Measurements from ENCODE around the gene AKR1D1. TPM values are rescaled to one million over a fixed set of nuclear protein-coding genes. Genes with fewer than 3 reads are reported as not detected.

Gene AKR1D1
- total RNA-seq, 1 donor from 2014 or later = 0.08 TPM

DNA sequence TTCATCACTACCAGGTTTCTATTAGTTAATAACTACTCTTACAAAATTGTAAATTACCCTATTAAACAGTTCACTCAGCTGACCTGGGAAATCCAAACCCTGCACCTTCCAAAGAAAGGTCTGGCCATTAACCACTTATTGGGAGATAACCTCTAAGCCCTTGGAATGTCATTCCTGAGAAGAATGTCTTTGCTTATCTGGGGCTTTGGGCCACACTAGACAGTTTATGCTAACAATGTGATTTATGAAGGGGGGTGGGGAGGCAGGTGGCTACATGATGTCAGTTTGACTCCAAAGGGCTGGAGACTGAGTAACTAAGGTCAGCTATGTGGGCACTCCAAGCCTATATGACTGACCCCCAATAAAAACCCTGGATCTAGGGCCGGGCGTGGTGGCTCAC, 50.7 kb downstream of the AKR1D1 start:
- no peak overlapping the region for H3K4me3 ChIP-seq (ENCODE audit: low read depth, low read length)
- H3K36me3 ChIP-seq (ENCODE audit: control insufficient read depth, insufficient read depth, low read length) = no peaks in the 10 kb centered on the region
- TF ChIP-seq, protein P1, sequence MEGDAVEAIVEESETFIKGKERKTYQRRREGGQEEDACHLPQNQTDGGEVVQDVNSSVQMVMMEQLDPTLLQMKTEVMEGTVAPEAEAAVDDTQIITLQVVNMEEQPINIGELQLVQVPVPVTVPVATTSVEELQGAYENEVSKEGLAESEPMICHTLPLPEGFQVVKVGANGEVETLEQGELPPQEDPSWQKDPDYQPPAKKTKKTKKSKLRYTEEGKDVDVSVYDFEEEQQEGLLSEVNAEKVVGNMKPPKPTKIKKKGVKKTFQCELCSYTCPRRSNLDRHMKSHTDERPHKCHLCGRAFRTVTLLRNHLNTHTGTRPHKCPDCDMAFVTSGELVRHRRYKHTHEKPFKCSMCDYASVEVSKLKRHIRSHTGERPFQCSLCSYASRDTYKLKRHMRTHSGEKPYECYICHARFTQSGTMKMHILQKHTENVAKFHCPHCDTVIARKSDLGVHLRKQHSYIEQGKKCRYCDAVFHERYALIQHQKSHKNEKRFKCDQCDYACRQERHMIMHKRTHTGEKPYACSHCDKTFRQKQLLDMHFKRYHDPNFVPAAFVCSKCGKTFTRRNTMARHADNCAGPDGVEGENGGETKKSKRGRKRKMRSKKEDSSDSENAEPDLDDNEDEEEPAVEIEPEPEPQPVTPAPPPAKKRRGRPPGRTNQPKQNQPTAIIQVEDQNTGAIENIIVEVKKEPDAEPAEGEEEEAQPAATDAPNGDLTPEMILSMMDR (IDR thresholded peaks at IDR 0.05; ENCODE audit: insufficient read depth, low read length, poor library complexity, severe bottlenecking) = no peak
- no peaks in the 10 kb centered on the region for H3K27me3 ChIP-seq (ENCODE audit: control insufficient read depth, insufficient read depth, low read length)
- DNase-seq (ENCODE audit: low read depth) = no peak

- Histone ChIP-seq H3K36me3 (ENCODE audit: control insufficient read depth, insufficient read depth, low read length) (no peaks in the 10 kb centered on the region), H3K4me3 (ENCODE audit: low read depth, low read length) (no peak overlapping the region)
- no peak for DNase-seq (ENCODE audit: low read depth)
These were observed 51.7 kb downstream of the AKR1D1 start for GRCh38 chr7:138127996-138128395.

GRCh38 chr7:138129551-138130165, 53.4 kb downstream of the AKR1D1 start:
- no peak for DNase-seq (ENCODE audit: low read depth)
- no peaks in the 10 kb centered on the region for H3K27me3 ChIP-seq (ENCODE audit: control insufficient read depth, insufficient read depth, low read length)
- no peak overlapping the region for H3K4me3 ChIP-seq (ENCODE audit: low read depth, low read length)
- TF ChIP-seq, protein P1 (IDR thresholded peaks at IDR 0.05; ENCODE audit: insufficient read depth, low read length, poor library complexity, severe bottlenecking) = no peak
- H3K36me3 ChIP-seq (ENCODE audit: control insufficient read depth, insufficient read depth, low read length) = no peaks in the 10 kb centered on the region

More at GRCh38 chr7:138127996-138128395, 51.7 kb downstream of the AKR1D1 start:
- H3K27me3 ChIP-seq (ENCODE audit: control insufficient read depth, insufficient read depth, low read length) = no peaks in the 10 kb centered on the region
- TF ChIP-seq, protein P1 (IDR thresholded peaks at IDR 0.05; ENCODE audit: insufficient read depth, low read length, poor library complexity, severe bottlenecking) = no peak

- TF ChIP-seq, protein P1 (IDR thresholded peaks at IDR 0.05; ENCODE audit: insufficient read depth, low read length, poor library complexity, severe bottlenecking) = no peak
- no peaks in the 10 kb centered on the region for H3K36me3 ChIP-seq (ENCODE audit: control insufficient read depth, insufficient read depth, low read length)
- no peak overlapping the region for H3K4me3 ChIP-seq (ENCODE audit: low read depth, low read length)
- no peak for DNase-seq (ENCODE audit: low read depth)
- H3K27me3 ChIP-seq (ENCODE audit: control insufficient read depth, insufficient read depth, low read length) = no peaks in the 10 kb centered on the region
These were observed 61.3 kb downstream of the AKR1D1 start for GRCh38 chr7:138137423-138138171.

- no peak for DNase-seq (ENCODE audit: low read depth)
- TF ChIP-seq, protein P1 (IDR thresholded peaks at IDR 0.05; ENCODE audit: insufficient read depth, low read length, poor library complexity, severe bottlenecking) = no peak
- Histone ChIP-seq H3K36me3 (ENCODE audit: control insufficient read depth, insufficient read depth, low read length) (no peaks in the 10 kb centered on the region), H3K27me3 (ENCODE audit: control insufficient read depth, insufficient read depth, low read length) (no peaks in the 10 kb centered on the region), H3K4me3 (ENCODE audit: low read depth, low read length) (no peak overlapping the region)
These were observed 62.0 kb downstream of the AKR1D1 start for GRCh38 chr7:138138244-138138643.
